HepG2 (cell line): ENCODE data around the gene OR6S1. TPM values are rescaled to one million over a fixed set of nuclear protein-coding genes. Genes with fewer than 3 reads are reported as not detected.

Source experiments
- ASH2L ChIP-seq: fragments of 300-600, 200-600 bp; sonication (generic); IDR thresholded peaks from 2 replicates; pipeline ENCODE4 v1.7.0; 2017; ENCODE audit warnings: low read depth, mild to moderate bottlenecking, moderate library complexity, mixed read lengths, low read length; ENCODE audit not compliant: insufficient read length
- CEBPB ChIP-seq: IDR thresholded peaks from 2 replicates; pipeline ENCODE4 v1.6.1; 2011; ENCODE audit warnings: low read depth, low read length, improper control_type of control experiment, borderline replicate concordance
- EED ChIP-seq: sonication (generic); formaldehyde crosslinking; IDR thresholded peaks from 2 replicates; pipeline ENCODE4 v1.5.0; 2020; ENCODE audit warnings: mild to moderate bottlenecking, missing genetic modification reagents
- HDAC1 ChIP-seq: sonication (generic); formaldehyde crosslinking; IDR thresholded peaks from 2 replicates; pipeline ENCODE4 v1.5.1; 2020; ENCODE audit warnings: mild to moderate bottlenecking, missing genetic modification reagents
- NR2F2 ChIP-seq: IDR thresholded peaks from 2 replicates; pipeline ENCODE4 v1.6.1; 2012; ENCODE audit warnings: low read depth, inconsistent platforms, borderline replicate concordance
- TBP ChIP-seq: sonication (generic); formaldehyde crosslinking; IDR thresholded peaks from 2 replicates; pipeline ENCODE4 v1.5.0; 2020; ENCODE audit warnings: missing genetic modification reagents
- ZFP36L1 ChIP-seq: sonication (generic); formaldehyde crosslinking; IDR thresholded peaks from 2 replicates; pipeline ENCODE4 v1.8.0; 2022; ENCODE audit warnings: mild to moderate bottlenecking, missing genetic modification reagents, moderate library complexity
- ZNF138 ChIP-seq: sonication (generic); formaldehyde crosslinking; IDR thresholded peaks from 2 replicates; pipeline ENCODE4 v1.5.0; 2020; ENCODE audit warnings: mild to moderate bottlenecking, low read depth, missing genetic modification reagents
- ZNF263 ChIP-seq: sonication (generic); formaldehyde crosslinking; IDR thresholded peaks from 2 replicates; pipeline ENCODE4 v1.4.0; 2020; ENCODE audit warnings: missing genetic modification reagents
- ZNF432 ChIP-seq: sonication (generic); formaldehyde crosslinking; IDR thresholded peaks from 2 replicates; pipeline ENCODE4 v1.5.0; 2020; ENCODE audit warnings: missing genetic modification reagents, mild to moderate bottlenecking, borderline replicate concordance
- ZNF709 ChIP-seq: sonication (generic); formaldehyde crosslinking; IDR thresholded peaks from 2 replicates; pipeline ENCODE4 v1.5.0; 2020; ENCODE audit warnings: mild to moderate bottlenecking, missing genetic modification reagents
- ZNF780A ChIP-seq: sonication (generic); formaldehyde crosslinking; IDR thresholded peaks from 2 replicates; pipeline ENCODE4 v1.8.0; 2022; ENCODE audit warnings: mild to moderate bottlenecking, missing genetic modification reagents, moderate library complexity
- ZSCAN20 ChIP-seq: sonication (generic); formaldehyde crosslinking; IDR thresholded peaks from 2 replicates; pipeline ENCODE4 v1.4.0; 2020; ENCODE audit warnings: missing genetic modification reagents, mild to moderate bottlenecking, borderline replicate concordance
- polyA plus RNA-seq, 8 experiments: library from polyadenylated mRNA; depleted of rRNA in 3 of 8; stranded (reverse) in 7 of 8; unstranded in 1 of 8; fragments of >200 nt; fragmentation: Illumina TruSeq in 4 of 8; extraction: Trizol in 4 of 8; gene quantifications; 2 replicates each; pipeline versions ENCODE4 v1.2.1 to v1.2.3, GENCODE V29; 2011 to 2016; ENCODE audit warnings: low read depth in 4 of 8, missing spikeins in 1 of 8, mixed read lengths in 1 of 8; ENCODE audit not compliant: insufficient read depth in 1 of 8
- total RNA-seq, 5 experiments: library from RNA; depleted of rRNA; stranded (reverse); fragments of >200 nt; fragmentation: Illumina TruSeq; extraction: Trizol; gene quantifications; 2 replicates each; pipeline ENCODE4 v1.2.3, GENCODE V29; 2016; ENCODE audit warnings: low read depth in 1 of 5
- TF ChIP-seq, protein P1 (sequence below): sonication (generic); formaldehyde crosslinking; IDR thresholded peaks from 2 replicates; pipeline ENCODE4 v1.8.0; 2023; ENCODE audit warnings: mild to moderate bottlenecking, missing genetic modification reagents
- TF ChIP-seq, protein P2 (sequence below): sonication (generic); formaldehyde crosslinking; IDR thresholded peaks from 2 replicates; pipeline ENCODE4 v1.4.0; 2020; ENCODE audit warnings: missing genetic modification reagents
- TF ChIP-seq, protein P3 (sequence below): IDR thresholded peaks from 2 replicates; pipeline ENCODE4 v1.6.1; 2016
- TF ChIP-seq, protein P4 (sequence below): sonication (generic); formaldehyde crosslinking; IDR thresholded peaks from 2 replicates; pipeline ENCODE4 v1.5.0; 2020; ENCODE audit warnings: mild to moderate bottlenecking, missing genetic modification reagents
- TF ChIP-seq, protein P5 (sequence below): sonication (generic); formaldehyde crosslinking; IDR thresholded peaks from 2 replicates; pipeline ENCODE4 v1.4.0; 2020; ENCODE audit warnings: mild to moderate bottlenecking, missing genetic modification reagents

OR6S1 gene
- total and polyA plus RNA-seq, 2 of the 13 experiments (the other 11 are each of a cell fraction or from before 2014, with no cell fraction given): 0.09 TPM; not detected in 1

DNA sequence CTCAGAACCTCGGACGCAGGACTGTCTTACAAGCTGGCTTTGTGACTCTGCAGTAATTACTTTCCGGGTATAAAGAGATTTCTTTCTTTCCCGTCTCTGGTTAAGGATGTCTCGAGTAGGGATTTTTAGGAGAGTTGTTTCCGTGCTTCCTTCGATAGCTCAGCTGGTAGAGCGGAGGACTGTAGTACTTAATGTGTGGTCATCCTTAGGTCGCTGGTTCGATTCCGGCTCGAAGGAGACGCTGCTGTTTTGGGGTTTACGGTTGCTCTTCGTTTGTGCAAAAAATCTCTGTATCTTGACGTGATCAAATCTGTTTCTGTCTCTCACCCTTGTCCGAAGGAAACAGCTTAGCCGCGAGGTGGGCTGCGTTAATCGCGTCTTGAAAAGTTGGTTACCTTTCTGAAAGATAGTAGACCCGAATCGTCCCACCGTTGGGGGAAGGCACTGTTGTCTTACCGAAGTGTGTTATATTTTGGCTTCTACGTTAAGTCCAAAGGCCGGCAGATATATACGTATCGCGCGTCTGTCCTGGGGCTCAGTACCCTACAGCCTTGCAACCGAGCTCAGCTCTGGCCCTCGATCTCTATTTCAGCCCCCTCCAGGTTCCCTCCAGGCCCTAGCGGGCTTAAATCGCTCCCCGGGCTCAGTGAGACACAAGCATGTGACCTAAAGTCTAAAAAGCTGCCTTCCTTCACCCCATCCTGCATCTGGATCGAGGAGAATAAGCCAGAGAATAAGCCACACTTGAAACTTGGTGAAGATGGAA is 41.8 kb upstream of the OR6S1 start (continued):
- TF ChIP-seq, protein P1, sequence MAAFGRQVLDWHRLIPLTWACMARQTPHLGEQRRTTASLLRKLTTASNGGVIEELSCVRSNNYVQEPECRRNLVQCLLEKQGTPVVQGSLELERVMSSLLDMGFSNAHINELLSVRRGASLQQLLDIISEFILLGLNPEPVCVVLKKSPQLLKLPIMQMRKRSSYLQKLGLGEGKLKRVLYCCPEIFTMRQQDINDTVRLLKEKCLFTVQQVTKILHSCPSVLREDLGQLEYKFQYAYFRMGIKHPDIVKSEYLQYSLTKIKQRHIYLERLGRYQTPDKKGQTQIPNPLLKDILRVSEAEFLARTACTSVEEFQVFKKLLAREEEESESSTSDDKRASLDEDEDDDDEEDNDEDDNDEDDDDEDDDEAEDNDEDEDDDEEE (CRISPR knock-in tag): no peak
- TF ChIP-seq, protein P2, sequence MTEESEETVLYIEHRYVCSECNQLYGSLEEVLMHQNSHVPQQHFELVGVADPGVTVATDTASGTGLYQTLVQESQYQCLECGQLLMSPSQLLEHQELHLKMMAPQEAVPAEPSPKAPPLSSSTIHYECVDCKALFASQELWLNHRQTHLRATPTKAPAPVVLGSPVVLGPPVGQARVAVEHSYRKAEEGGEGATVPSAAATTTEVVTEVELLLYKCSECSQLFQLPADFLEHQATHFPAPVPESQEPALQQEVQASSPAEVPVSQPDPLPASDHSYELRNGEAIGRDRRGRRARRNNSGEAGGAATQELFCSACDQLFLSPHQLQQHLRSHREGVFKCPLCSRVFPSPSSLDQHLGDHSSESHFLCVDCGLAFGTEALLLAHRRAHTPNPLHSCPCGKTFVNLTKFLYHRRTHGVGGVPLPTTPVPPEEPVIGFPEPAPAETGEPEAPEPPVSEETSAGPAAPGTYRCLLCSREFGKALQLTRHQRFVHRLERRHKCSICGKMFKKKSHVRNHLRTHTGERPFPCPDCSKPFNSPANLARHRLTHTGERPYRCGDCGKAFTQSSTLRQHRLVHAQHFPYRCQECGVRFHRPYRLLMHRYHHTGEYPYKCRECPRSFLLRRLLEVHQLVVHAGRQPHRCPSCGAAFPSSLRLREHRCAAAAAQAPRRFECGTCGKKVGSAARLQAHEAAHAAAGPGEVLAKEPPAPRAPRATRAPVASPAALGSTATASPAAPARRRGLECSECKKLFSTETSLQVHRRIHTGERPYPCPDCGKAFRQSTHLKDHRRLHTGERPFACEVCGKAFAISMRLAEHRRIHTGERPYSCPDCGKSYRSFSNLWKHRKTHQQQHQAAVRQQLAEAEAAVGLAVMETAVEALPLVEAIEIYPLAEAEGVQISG (CRISPR knock-in tag): no peak; the same call in 1 of the 2 replicates
- TF ChIP-seq ZNF709: 0 out of 2 replicates have a peak, but pooled peaks have one; percentile 8
- no peak for TF ChIP-seq EED (CRISPR knock-in tag)
- no peak for TF ChIP-seq ZNF263
- TF ChIP-seq, protein P3, sequence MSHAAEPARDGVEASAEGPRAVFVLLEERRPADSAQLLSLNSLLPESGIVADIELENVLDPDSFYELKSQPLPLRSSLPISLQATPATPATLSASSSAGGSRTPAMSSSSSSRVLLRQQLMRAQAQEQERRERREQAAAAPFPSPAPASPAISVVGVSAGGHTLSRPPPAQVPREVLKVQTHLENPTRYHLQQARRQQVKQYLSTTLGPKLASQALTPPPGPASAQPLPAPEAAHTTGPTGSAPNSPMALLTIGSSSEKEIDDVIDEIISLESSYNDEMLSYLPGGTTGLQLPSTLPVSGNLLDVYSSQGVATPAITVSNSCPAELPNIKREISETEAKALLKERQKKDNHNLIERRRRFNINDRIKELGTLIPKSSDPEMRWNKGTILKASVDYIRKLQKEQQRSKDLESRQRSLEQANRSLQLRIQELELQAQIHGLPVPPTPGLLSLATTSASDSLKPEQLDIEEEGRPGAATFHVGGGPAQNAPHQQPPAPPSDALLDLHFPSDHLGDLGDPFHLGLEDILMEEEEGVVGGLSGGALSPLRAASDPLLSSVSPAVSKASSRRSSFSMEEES (CRISPR knock-in tag): 0 out of 2 replicates have a peak, but pooled peaks have one; percentile 8
- TF ChIP-seq ZNF780A (CRISPR knock-in tag): no peak
- peak; percentile 3 for TF ChIP-seq ASH2L
- TF ChIP-seq, protein P4, sequence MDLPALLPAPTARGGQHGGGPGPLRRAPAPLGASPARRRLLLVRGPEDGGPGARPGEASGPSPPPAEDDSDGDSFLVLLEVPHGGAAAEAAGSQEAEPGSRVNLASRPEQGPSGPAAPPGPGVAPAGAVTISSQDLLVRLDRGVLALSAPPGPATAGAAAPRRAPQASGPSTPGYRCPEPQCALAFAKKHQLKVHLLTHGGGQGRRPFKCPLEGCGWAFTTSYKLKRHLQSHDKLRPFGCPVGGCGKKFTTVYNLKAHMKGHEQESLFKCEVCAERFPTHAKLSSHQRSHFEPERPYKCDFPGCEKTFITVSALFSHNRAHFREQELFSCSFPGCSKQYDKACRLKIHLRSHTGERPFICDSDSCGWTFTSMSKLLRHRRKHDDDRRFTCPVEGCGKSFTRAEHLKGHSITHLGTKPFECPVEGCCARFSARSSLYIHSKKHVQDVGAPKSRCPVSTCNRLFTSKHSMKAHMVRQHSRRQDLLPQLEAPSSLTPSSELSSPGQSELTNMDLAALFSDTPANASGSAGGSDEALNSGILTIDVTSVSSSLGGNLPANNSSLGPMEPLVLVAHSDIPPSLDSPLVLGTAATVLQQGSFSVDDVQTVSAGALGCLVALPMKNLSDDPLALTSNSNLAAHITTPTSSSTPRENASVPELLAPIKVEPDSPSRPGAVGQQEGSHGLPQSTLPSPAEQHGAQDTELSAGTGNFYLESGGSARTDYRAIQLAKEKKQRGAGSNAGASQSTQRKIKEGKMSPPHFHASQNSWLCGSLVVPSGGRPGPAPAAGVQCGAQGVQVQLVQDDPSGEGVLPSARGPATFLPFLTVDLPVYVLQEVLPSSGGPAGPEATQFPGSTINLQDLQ (CRISPR knock-in tag): peak; percentile 33; the same call in 1 of the 2 replicates
- TF ChIP-seq HDAC1 (CRISPR knock-in tag): no peak; the same call in 1 of the 2 replicates
- TF ChIP-seq ZNF138 (CRISPR knock-in tag): no peak
- TF ChIP-seq ZSCAN20: no peak
- TF ChIP-seq NR2F2: no peak
- TF ChIP-seq, protein P5, sequence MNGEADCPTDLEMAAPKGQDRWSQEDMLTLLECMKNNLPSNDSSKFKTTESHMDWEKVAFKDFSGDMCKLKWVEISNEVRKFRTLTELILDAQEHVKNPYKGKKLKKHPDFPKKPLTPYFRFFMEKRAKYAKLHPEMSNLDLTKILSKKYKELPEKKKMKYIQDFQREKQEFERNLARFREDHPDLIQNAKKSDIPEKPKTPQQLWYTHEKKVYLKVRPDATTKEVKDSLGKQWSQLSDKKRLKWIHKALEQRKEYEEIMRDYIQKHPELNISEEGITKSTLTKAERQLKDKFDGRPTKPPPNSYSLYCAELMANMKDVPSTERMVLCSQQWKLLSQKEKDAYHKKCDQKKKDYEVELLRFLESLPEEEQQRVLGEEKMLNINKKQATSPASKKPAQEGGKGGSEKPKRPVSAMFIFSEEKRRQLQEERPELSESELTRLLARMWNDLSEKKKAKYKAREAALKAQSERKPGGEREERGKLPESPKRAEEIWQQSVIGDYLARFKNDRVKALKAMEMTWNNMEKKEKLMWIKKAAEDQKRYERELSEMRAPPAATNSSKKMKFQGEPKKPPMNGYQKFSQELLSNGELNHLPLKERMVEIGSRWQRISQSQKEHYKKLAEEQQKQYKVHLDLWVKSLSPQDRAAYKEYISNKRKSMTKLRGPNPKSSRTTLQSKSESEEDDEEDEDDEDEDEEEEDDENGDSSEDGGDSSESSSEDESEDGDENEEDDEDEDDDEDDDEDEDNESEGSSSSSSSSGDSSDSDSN (CRISPR knock-in tag): no peak; the same call in 1 of the 2 replicates
- TF ChIP-seq CEBPB: no peak
- no peak for TF ChIP-seq ZNF432 (CRISPR knock-in tag)
- TF ChIP-seq ZFP36L1 (CRISPR knock-in tag): no peak
- 0 out of 2 replicates have a peak, but pooled peaks have one; percentile 49 for TF ChIP-seq TBP (CRISPR knock-in tag)
